Stimulated activated CD8-positive, alpha-beta memory T cell treated with anti-CD3 and anti-CD28 coated beads, Interleukin-4, amount 100 ng/mL, for 4 hours (primary cell): ENCODE measurements around the gene KLRB1.
"Not testable (repeated sequence)": the region's sequence is repeated elsewhere in the genome, so short reads cannot be mapped to it uniquely, and the experiment has no call there.

Experiments used
- DNase-seq, 2 donors: peaks; one replicate each; pipeline ENCODE4 v3.0.0-alpha.2; 2020; ENCODE audit warnings: low read depth in 2 of 2, low spot score in 1 of 2

KLRB1 gene

DNA sequence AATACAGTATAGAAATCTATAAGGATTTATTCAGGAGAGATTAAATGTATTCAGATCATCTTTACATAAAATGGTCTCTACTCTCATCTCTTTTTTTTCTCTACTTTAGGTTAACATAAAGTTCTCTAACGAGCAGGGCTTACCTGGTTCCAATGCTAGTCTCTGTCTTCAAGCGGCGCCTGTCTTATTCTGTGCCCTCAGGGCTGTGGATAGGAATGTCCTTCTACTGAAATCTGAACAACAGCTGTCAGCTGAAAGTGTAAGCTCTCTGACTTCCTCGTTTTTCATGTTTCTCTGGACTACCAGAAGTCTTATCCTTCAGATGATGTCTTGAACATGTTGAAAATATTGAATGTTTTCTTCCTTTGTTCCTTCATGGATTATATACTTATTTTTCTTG lies 62.2 kb downstream of the KLRB1 start:
- DNase-seq: not testable (repeated sequence)
